GM12874 (cell line): ENCODE results near the gene TMPRSS4.

ENCODE experiments used
- TF ChIP-seq, protein P1 (sequence below): IDR thresholded peaks from 2 replicates; pipeline ENCODE4 v1.5.1; 2011; ENCODE audit warnings: low read depth, mild to moderate bottlenecking, control low read depth, low read length, moderate library complexity; ENCODE audit not compliant: insufficient read depth

The TMPRSS4 gene

DNA sequence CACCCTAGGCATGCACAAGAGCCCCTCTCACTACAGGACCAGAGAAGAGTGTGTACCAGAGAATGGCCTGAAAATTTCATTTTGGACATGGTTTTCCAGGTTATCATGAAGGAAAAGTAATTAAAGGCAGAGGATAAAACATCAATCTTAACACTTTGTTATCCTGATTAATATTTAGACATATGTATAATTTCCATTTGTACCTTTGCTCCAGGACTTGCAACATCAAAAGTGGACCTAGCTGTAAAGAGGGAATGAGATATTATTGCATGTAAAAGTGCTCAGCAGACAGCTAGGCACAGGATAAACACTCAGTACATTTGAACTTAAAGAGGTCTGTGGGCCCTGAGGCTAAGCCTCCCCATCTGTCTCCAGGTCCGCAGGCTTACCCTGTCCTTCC lies 77.8 kb downstream of the TMPRSS4 start:
- TF ChIP-seq, protein P1, sequence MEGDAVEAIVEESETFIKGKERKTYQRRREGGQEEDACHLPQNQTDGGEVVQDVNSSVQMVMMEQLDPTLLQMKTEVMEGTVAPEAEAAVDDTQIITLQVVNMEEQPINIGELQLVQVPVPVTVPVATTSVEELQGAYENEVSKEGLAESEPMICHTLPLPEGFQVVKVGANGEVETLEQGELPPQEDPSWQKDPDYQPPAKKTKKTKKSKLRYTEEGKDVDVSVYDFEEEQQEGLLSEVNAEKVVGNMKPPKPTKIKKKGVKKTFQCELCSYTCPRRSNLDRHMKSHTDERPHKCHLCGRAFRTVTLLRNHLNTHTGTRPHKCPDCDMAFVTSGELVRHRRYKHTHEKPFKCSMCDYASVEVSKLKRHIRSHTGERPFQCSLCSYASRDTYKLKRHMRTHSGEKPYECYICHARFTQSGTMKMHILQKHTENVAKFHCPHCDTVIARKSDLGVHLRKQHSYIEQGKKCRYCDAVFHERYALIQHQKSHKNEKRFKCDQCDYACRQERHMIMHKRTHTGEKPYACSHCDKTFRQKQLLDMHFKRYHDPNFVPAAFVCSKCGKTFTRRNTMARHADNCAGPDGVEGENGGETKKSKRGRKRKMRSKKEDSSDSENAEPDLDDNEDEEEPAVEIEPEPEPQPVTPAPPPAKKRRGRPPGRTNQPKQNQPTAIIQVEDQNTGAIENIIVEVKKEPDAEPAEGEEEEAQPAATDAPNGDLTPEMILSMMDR = no peak

DNA sequence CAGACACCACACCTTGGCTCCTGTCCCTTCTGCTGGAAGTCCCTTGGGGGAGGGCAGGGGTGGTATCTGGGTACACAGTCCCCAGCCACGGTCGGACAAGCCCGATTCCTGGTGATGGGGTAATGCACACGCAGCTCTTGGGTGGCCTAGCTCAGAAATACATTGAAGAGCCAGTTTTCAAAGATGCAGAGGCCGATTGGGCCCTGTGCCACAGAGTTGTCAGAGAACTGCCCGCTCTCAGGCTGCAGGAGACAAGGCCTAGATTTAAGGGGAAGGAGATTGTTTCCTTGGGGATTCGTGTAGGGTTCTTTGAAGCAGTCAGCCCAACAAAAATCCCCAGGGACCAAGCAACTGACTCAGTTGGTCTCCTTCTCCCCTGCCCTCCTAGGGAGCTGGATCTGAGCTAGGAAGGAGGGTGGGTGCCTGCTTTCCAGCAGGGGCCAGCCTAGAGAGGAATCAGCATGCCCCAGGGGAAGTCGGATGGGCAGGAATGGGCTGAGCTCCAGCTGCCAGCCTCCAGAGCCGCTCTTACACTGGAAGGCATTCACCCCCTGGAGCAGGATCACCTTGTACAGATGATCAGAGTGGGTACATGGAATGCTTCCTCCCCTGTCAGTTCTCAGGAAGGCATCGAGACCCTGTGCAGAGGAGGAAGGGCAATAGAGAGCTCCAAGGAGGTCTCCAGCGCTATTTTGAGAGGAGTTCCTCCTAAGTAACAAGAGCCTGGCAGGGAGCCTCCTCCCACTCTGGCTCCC lies 79.1 kb downstream of the TMPRSS4 start:
- TF ChIP-seq, protein P1 = no peak

DNA sequence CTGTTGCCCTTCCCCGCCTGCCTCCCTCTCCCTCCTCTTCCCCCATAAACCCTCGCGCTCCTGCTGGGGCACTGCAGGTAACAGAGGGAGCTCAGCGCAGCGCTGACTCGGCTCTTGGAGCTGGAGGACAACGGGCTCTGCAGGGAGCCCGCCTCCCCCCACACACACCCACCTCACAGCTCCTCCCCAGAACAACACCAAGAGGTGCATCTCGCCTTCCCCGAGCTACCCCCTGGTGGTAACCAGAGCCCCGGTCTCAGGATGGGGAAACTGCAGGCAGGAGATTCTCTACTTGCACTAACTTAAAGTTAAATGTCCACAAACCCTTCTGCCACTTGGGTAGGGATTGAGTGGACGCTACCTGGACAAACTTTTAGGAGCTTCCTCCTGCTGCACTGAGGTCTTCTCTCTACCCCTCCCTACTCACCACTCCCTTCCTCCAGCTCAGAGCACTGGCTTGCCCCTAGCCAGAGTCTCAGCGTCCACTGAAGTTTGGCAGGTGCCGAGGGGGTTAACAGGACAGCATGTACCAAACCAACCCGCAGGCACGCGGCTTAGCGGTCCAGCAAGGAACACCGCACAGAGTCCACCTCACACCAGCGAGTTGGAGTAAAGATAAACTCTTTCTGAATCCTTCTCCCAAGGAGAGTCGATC lies 79.8 kb downstream of the TMPRSS4 start:
- TF ChIP-seq, protein P1 = no peak

DNA sequence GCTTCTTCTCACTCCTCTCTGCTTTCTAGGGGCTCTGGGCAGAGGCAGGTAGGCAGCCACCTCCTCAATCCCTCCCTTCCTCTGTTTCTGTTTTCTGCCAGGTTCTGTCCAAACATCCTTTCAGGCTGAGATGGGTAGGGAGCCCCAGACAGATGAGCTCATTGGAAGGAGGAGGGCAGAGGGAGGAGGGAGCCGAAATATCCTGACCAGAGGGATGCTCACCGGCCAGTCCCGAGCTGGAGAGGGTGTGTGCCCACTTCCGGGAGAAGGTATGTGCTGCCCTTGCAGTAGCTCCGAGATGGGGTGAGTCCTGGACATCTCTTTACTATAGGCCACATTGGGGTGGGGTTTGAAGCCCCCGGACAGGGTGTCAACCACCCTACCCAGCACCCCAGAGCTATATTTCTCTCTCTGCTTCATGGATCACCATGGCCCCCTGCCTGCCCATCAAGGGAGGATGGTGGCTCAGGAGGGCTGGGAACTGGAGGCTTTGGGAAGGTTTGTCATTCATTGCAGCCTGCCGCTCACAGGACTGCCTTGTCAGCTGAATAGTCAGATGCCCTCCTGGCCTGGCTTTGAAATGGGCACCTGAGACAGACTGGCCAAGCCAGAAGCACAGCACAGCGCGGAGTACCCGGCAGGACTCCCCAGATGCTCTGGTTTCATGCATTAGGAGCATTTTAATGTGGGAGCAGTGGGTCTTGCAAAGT lies 80.5 kb downstream of the TMPRSS4 start:
- TF ChIP-seq, protein P1 = no peak

DNA sequence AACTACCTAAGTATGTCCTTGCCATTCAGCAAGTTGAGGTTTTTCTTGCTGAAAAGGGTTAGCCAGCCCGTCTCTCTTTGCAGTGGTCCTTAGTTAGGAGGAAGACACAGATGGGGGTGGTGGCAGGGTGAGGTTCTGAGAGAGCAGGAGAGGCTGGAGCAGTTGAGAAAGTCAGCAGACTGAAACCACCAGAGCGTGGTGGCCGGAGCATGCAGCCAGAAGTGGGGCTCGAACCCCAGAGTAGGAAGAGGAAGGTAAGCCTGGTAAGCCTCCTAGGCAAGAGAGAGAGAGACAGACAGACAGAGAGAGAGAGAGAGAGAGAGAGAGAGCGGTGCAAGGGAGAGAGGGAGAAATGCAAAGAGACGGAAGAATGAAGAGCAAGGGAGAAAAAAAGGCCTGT lies 84.9 kb downstream of the TMPRSS4 start:
- TF ChIP-seq, protein P1 = no peak

DNA sequence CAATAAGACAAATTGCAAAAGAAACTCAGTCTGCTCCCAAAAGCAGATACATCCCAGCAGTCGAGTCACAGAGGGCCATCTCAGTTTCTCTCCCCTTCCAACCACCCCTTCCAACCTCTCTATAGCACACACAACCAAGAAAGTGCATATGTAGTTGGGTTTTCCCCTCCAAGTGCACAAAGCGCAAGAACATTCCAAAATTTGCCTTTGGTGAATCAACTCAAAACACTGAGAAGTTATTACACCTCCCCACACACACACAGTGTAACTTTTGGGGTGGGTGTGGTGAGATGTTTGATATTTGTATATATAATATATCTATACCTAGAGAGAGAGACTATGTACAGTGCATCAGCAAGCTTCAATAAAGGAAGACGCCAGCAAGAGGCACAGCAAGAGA lies 86.0 kb downstream of the TMPRSS4 start:
- TF ChIP-seq, protein P1 = no peak

DNA sequence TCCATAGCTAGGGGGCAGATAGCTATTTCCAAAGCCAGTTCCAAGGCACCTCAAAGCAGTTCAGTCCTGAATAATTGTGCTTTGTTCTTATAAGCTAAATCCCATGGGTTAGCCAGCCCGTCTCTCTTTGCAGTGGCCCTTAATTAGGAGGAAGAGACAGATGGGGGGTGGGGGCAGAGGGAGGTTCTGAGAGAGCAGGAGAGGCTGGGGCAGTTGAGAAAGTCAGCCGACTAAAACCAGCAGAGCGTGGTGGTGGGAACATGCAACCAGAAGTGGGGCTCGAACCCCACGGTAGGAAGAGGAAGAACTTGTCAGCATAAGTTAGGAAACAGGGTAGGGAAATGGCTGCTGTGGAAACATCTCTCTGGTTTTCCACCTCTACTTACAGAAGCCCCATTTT lies 86.6 kb downstream of the TMPRSS4 start:
- TF ChIP-seq, protein P1 = no peak
